IPS DF 4.7 (cell line): ENCODE results near the gene SYNM.

Source experiments
- DNase-seq: peaks from one replicate; pipeline ENCODE4 v3.0.0-alpha.2; 2013; ENCODE audit warnings: low spot score; ENCODE audit errors: extremely low read depth

Gene SYNM

GRCh38 chr15:99165020-99165790, 60.3 kb downstream of the SYNM start:
- no peak for DNase-seq

GRCh38 chr15:99165956-99166689, 61.2 kb downstream of the SYNM start:
- no peak for DNase-seq

GRCh38 chr15:99167201-99167600, 62.3 kb downstream of the SYNM start:
- DNase-seq: no peak

GRCh38 chr15:99167640-99168039, 62.8 kb downstream of the SYNM start:
- no peak for DNase-seq

- DNase-seq: no peak
Measured at GRCh38 chr15:99168601-99169580, 64.0 kb downstream of the SYNM start.

GRCh38 chr15:99169769-99170311, 65.0 kb downstream of the SYNM start:
- DNase-seq: no peak

- DNase-seq: no peak
Measured at GRCh38 chr15:99170476-99171065, 65.7 kb downstream of the SYNM start.

GRCh38 chr15:99172171-99172570, 67.3 kb downstream of the SYNM start:
- DNase-seq: no peak

GRCh38 chr15:99172989-99173388, 68.1 kb downstream of the SYNM start:
- no peak for DNase-seq

- DNase-seq: no peak
Measured at GRCh38 chr15:99174567-99175395, 69.9 kb downstream of the SYNM start.

- no peak for DNase-seq
Measured at GRCh38 chr15:99176757-99177156, 71.9 kb downstream of the SYNM start.

- no peak for DNase-seq
Measured at GRCh38 chr15:99177679-99178078, 72.8 kb downstream of the SYNM start.

GRCh38 chr15:99180086-99180963, 75.4 kb downstream of the SYNM start:
- DNase-seq: no peak

GRCh38 chr15:99180964-99181306, 76.1 kb downstream of the SYNM start:
- no peak for DNase-seq

- DNase-seq: no peak
Measured at GRCh38 chr15:99181545-99181971, 76.7 kb downstream of the SYNM start.

GRCh38 chr15:99182791-99183190, 77.9 kb downstream of the SYNM start:
- no peak for DNase-seq
